ENCODE measurements around the gene TRPM2.

DNA sequence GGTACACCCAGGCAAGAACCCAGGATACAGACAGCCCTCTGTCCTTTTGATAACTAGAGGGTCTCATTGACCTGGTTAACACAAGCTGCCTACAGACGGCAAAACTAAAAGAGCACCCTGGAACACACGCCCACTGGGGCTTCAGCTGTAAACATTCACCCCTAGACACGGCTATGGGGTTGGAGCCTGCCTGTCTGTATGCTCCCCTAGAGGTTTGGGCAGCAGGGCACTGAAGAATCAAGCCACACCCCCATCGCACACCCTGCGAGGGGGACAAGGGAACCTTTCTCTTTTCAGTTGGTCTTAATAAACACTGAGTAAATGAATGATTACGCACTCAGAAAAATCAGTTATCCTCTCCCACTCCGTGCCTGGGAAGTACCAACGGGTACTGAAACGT is 137.4 kb downstream of the TRPM2 start:
- TF ChIP-seq, protein P1, sequence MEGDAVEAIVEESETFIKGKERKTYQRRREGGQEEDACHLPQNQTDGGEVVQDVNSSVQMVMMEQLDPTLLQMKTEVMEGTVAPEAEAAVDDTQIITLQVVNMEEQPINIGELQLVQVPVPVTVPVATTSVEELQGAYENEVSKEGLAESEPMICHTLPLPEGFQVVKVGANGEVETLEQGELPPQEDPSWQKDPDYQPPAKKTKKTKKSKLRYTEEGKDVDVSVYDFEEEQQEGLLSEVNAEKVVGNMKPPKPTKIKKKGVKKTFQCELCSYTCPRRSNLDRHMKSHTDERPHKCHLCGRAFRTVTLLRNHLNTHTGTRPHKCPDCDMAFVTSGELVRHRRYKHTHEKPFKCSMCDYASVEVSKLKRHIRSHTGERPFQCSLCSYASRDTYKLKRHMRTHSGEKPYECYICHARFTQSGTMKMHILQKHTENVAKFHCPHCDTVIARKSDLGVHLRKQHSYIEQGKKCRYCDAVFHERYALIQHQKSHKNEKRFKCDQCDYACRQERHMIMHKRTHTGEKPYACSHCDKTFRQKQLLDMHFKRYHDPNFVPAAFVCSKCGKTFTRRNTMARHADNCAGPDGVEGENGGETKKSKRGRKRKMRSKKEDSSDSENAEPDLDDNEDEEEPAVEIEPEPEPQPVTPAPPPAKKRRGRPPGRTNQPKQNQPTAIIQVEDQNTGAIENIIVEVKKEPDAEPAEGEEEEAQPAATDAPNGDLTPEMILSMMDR (IDR thresholded peaks at IDR 0.05): no peak
- TF ChIP-seq POLR2A (IDR thresholded peaks at IDR 0.05) (no peak), POLR2AphosphoS5 (IDR thresholded peaks at IDR 0.05) (no peak)

All from prostate gland (tissue), 2 donors.